Stimulated activated CD4-positive, alpha-beta T cell treated with anti-CD3 and anti-CD28 coated beads, Interleukin-12 subunit alpha, Interleukin-12 subunit beta, amount 100 ng/mL, for 4 hours (primary cell): Measurements from ENCODE around the gene CPT1A.
A peak's percentile ranks its signal among the peaks of the same experiment; 100 is the strongest.

Experiments used
- DNase-seq: peaks from one replicate; pipeline ENCODE4 v3.0.0-alpha.2; 2020

Gene CPT1A

GRCh38 chr11:68828155-68828931 is 13.4 kb downstream of the CPT1A start:
- DNase-seq = no peak

GRCh38 chr11:68827733-68828132 is 14.0 kb downstream of the CPT1A start:
- no peak for DNase-seq

- no peak for DNase-seq
These were observed 15.0 kb downstream of the CPT1A start for GRCh38 chr11:68826726-68827125.

- DNase-seq = no peak
These were observed 16.1 kb downstream of the CPT1A start for GRCh38 chr11:68825571-68825970.

- no peak for DNase-seq
These were observed 19.2 kb downstream of the CPT1A start for GRCh38 chr11:68822546-68822945.

GRCh38 chr11:68821670-68822069 is 20.0 kb downstream of the CPT1A start:
- no peak for DNase-seq

GRCh38 chr11:68819362-68819761 is 22.4 kb downstream of the CPT1A start:
- DNase-seq = no peak

- no peak for DNase-seq
These were observed 23.5 kb downstream of the CPT1A start for GRCh38 chr11:68818181-68818580.

- DNase-seq = no peak
These were observed 24.2 kb downstream of the CPT1A start for GRCh38 chr11:68817554-68817953.

- DNase-seq = peak; percentile 5
These were observed 24.7 kb downstream of the CPT1A start for GRCh38 chr11:68816917-68817419.

GRCh38 chr11:68816251-68816776 is 25.4 kb downstream of the CPT1A start:
- no peak for DNase-seq

GRCh38 chr11:68813773-68814172 is 27.9 kb downstream of the CPT1A start:
- DNase-seq = no peak

- DNase-seq = no peak
These were observed 29.2 kb downstream of the CPT1A start for GRCh38 chr11:68812526-68812925.

- DNase-seq = no peak
These were observed 31.6 kb downstream of the CPT1A start for GRCh38 chr11:68810164-68810563.

- no peak for DNase-seq
These were observed 32.2 kb downstream of the CPT1A start for GRCh38 chr11:68809506-68809905.

GRCh38 chr11:68808787-68809186 is 32.9 kb downstream of the CPT1A start:
- DNase-seq = no peak

GRCh38 chr11:68806931-68807844 is 34.5 kb downstream of the CPT1A start:
- DNase-seq = no peak

- DNase-seq = no peak
These were observed 36.9 kb downstream of the CPT1A start for GRCh38 chr11:68804786-68805185.

GRCh38 chr11:68803766-68804165 is 38.0 kb downstream of the CPT1A start:
- no peak for DNase-seq

GRCh38 chr11:68798221-68798813 is 43.4 kb downstream of the CPT1A start:
- DNase-seq = peak; percentile 41

GRCh38 chr11:68796801-68797200 is 44.9 kb downstream of the CPT1A start:
- no peak for DNase-seq

GRCh38 chr11:68792400-68792966 is 49.2 kb downstream of the CPT1A start:
- DNase-seq = no peak

- DNase-seq = no peak
These were observed 57.1 kb downstream of the CPT1A start for GRCh38 chr11:68784653-68785052.
